Measurements from ENCODE around the gene DEUP1.
"Not testable (repeated sequence)": the region's sequence is repeated elsewhere in the genome, so short reads cannot be mapped to it uniquely, and the experiment has no call there.

DNA sequence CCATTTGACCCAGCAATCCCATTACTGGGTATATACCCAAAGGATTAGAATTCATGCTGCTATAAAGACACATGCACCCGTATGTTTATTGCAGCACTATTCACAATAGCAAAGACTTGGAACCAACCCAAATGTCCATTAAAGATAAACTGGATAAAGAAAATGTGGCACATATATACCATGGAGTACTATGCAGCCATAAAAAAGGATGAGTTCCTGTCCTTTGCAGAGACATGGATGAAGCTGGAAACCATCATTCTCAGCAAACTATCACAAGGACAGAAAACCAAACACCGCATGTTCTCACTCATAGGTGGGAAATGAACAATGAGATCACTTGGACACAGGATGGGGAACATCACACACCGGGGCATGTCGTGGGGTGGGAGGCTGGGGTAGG lies 133.1 kb downstream of the DEUP1 start:
- TF ChIP-seq POLR2AphosphoS5 (IDR thresholded peaks at IDR 0.05; ENCODE audit: borderline replicate concordance, low read depth, low read length); EZH2 (IDR thresholded peaks at IDR 0.05); FOXP2 (optimal IDR thresholded peaks at IDR 0.05; ENCODE audit: control extremely low read depth, extremely low read length, insufficient read depth): not testable (repeated sequence)

Data from SK-N-MC (cell line).